Psoas muscle (tissue), 8 donors: ENCODE results near the gene CHD8. TPM values are rescaled to one million over a fixed set of nuclear protein-coding genes. Genes with fewer than 3 reads are reported as not detected.

Source experiments
- ATAC-seq, 4 donors: fragments of 200-7000 bp; cut with Tn5 transposase; one replicate each; pipeline ENCODE4 v1.9.1; 2020; ENCODE audit warnings: moderate library complexity in 3 of 4, mild to moderate bottlenecking in 2 of 4
- DNase-seq, 2 donors: peaks; one replicate each; pipeline ENCODE4 v3.0.0-alpha.2; 2020
- H3K27ac ChIP-seq: fragments of 200-600 bp; one replicate; pipeline ENCODE4 v1.8.0; 2022
- H3K27me3 ChIP-seq, 3 donors: fragments of 200-600 bp in 1 of 3; one replicate each; pipeline versions ENCODE4 v1.6.1 to v1.8.0; 2013 to 2022; ENCODE audit warnings: low read length in 2 of 3, mild to moderate bottlenecking in 2 of 3, moderate library complexity in 1 of 3; ENCODE audit not compliant: insufficient read depth in 3 of 3
- H3K36me3 ChIP-seq, 2 donors: fragments of 200-600 bp in 1 of 2; one replicate each; pipeline versions ENCODE4 v1.6.1 to v1.8.0; 2013 to 2022; ENCODE audit warnings: low read depth in 1 of 2, mild to moderate bottlenecking in 1 of 2, moderate library complexity in 1 of 2; ENCODE audit not compliant: insufficient read depth in 1 of 2
- H3K4me1 ChIP-seq: fragments of 200-600 bp; one replicate; pipeline ENCODE4 v1.8.0; 2022
- H3K4me3 ChIP-seq: fragments of 200-600 bp; one replicate; pipeline ENCODE4 v1.8.0; 2022; ENCODE audit warnings: mild to moderate bottlenecking
- H3K9me3 ChIP-seq: fragments of 200-600 bp; one replicate; pipeline ENCODE4 v1.8.0; 2022
- CTCF ChIP-seq: fragments of 200-600 bp; IDR thresholded peaks from one replicate; pipeline ENCODE4 v1.8.0; 2022; ENCODE audit warnings: antibody characterized with exemption
- WGBS, 3 donors: extraction: QIAGEN DNeasy Blood & Tissue Kit; methylation state at CpG; one replicate each; pipeline versions ENCODE4 v1.1.6 to v1.1.7; 2013; 5-methylcytosine and 5-hydroxymethylcytosine counted together
- intact Hi-C, 2 donors: fragments of 100-400 bp; cut with DNase I; formaldehyde crosslinking; loops; one replicate each; pipeline versions ENCODE4 v1.11.0 to v1.14.2; 2022
- polyA plus RNA-seq, 3 donors: library from polyadenylated mRNA; stranded (reverse); fragments of 200-250 nt; gene quantifications; one replicate each; pipeline ENCODE4 v1.2.3, GENCODE V29; 2013
- total RNA-seq, 4 donors: library from RNA; stranded (reverse); fragmentation: NEBNext Ultra II Directional in 2 of 4; extraction: Animal tissue kit (Norgen Biotek cat#: 25700) in 2 of 4; gene quantifications; one replicate each; pipeline versions ENCODE4 v1.2.1 to v1.2.4, GENCODE V29; 2021 to 2023
- donor health status: healthy with polysubstance abuse.
- donor health status: DM: no; HTN: no; CAD: no; lungs with moderate emphysema.
- donor health status: Bipolar disorder and iron deficiency.
- donor health status: healthy.
- donor health status: DM: yes; HTN: yes; CAD: no.
- donor health status: DM: no; HTN: no; CAD: no.
- donor health status: DM: no; HTN: no; CAD: no.
- donor health status: DM: yes; HTN: yes; CAD: no.

The CHD8 gene
- total and polyA plus RNA-seq, 7 donors: 11.5 to 40.1 (median 27.1) TPM

GRCh38 chr14:21428930-21429329 is 27.0 kb downstream of the CHD8 start:
- WGBS, 3 donors: 22 to 37% (median 28%) methylated on average over 4 of the region's 4 CpGs
- peak; percentile 88 to 96 (median 88) for ATAC-seq
- no peak overlapping the region for H3K4me3 ChIP-seq
- DNase-seq: peak; percentile 45 to 56
- H3K27me3 ChIP-seq: no peaks in the 10 kb centered on the region
- peaks cover 5 to 78% of the 10 kb centered on the region in 2 donors for H3K36me3 ChIP-seq
- intact Hi-C loops: no loop called here
- TF ChIP-seq CTCF: no peak
- H3K4me1 ChIP-seq: peaks cover 6% of the 10 kb centered on the region
- no peak overlapping the region for H3K27ac ChIP-seq
- H3K9me3 ChIP-seq: no peaks in the 10 kb centered on the region

- Histone ChIP-seq H3K4me1 (peaks cover 6% of the 10 kb centered on the region), H3K4me3 (no peak overlapping the region), H3K36me3 (peaks cover 13 to 100% of the 10 kb centered on the region in 2 donors), H3K9me3 (no peaks in the 10 kb centered on the region), H3K27ac (no peak overlapping the region), H3K27me3 (no peaks in the 10 kb centered on the region)
- TF ChIP-seq CTCF: no peak
- DNase-seq (no peak), ATAC-seq (no peak)
- WGBS, 3 donors: 91 to 97% (median 96%) methylated on average over 1 of the region's 1 CpG
- intact Hi-C loops: no loop called here
Observed at GRCh38 chr14:21426692-21427091, 29.2 kb downstream of the CHD8 start.

- no peak overlapping the region for H3K27ac ChIP-seq
- no peak for TF ChIP-seq CTCF
- H3K4me3 ChIP-seq: no peak overlapping the region
- H3K9me3 ChIP-seq: no peaks in the 10 kb centered on the region
- ATAC-seq (no peak), DNase-seq (no peak)
- 82 to 92% (median 85%) methylated on average over 5 of the region's 5 CpGs for WGBS, 3 donors
- H3K27me3 ChIP-seq: no peaks in the 10 kb centered on the region
- intact Hi-C loops: no loop called here
- H3K4me1 ChIP-seq: no peaks in the 10 kb centered on the region
- peaks cover 11 to 97% of the 10 kb centered on the region in 2 donors for H3K36me3 ChIP-seq
Observed at GRCh38 chr14:21419528-21419927, 36.4 kb downstream of the CHD8 start.

GRCh38 chr14:21415329-21415728 is 40.6 kb downstream of the CHD8 start:
- Histone ChIP-seq H3K4me3 (no peak overlapping the region), H3K4me1 (no peaks in the 10 kb centered on the region), H3K9me3 (no peaks in the 10 kb centered on the region), H3K27me3 (no peaks in the 10 kb centered on the region), H3K36me3 (peaks cover 13 to 97% of the 10 kb centered on the region in 2 donors), H3K27ac (no peak overlapping the region)
- ATAC-seq: no peak
- 94 to 95% (median 94%) methylated on average over 4 of the region's 4 CpGs for WGBS, 3 donors
- no peak for DNase-seq
- TF ChIP-seq CTCF: no peak
- intact Hi-C loops: no loop called here

GRCh38 chr14:21414137-21414631 is 41.7 kb downstream of the CHD8 start:
- ATAC-seq: no peak
- no peak for DNase-seq
- H3K4me1 ChIP-seq: no peaks in the 10 kb centered on the region
- no peak overlapping the region for H3K4me3 ChIP-seq
- 98 to 100% (median 100%) methylated on average over 1 of the region's 1 CpG for WGBS, 3 donors
- peaks cover 17 to 97% of the 10 kb centered on the region in 2 donors for H3K36me3 ChIP-seq
- H3K27me3 ChIP-seq: no peaks in the 10 kb centered on the region
- H3K9me3 ChIP-seq: no peaks in the 10 kb centered on the region
- H3K27ac ChIP-seq: no peak overlapping the region
- TF ChIP-seq CTCF: no peak
- intact Hi-C loops: no loop called here
